SK-N-SH (cell line): ENCODE data around the gene F11. TPM values are rescaled to one million over a fixed set of nuclear protein-coding genes. Genes with fewer than 3 reads are reported as not detected.

Experiments
- CTCF ChIA-PET: fragments of 300-600, 350-600 bp; formaldehyde crosslinking; extraction: SDS; loops from one replicate; lab custom pipeline; 2021; lab: Yijun Ruan, JAX
- POLR2A ChIA-PET: fragments of 350-600 bp; sonication (Branson Sonifier 250); formaldehyde crosslinking; extraction: SDS; loops from one replicate; lab custom pipeline; 2020; ENCODE audit warnings: antibody characterized with exemption, inconsistent platforms; lab: Yijun Ruan, JAX
- DNase-seq: peaks from one replicate; pipeline ENCODE4 v3.0.0; 2012
- H2AFZ ChIP-seq: fragments of 200-600 bp; sonication (generic); 2 replicates; pipeline ENCODE4 v1.8.1; 2016; ENCODE audit warnings: antibody characterized with exemption, mild to moderate bottlenecking, low read depth
- H3F3A ChIP-seq: fragments of 200-600 bp; sonication (generic); replicated peaks from 2 replicates; pipeline ENCODE3; 2016; ENCODE audit warnings: antibody characterized with exemption, mild to moderate bottlenecking; ENCODE audit not compliant: insufficient read depth
- H3K27ac ChIP-seq, 2 experiments: fragments of 200-500 bp in 1 of 2; fragments of 200-600 bp in 1 of 2; sonication (Bioruptor generic) in 1 of 2; sonication (generic), shearing (Covaris generic) in 1 of 2; 2 replicates each; pipeline versions ENCODE4 v1.5.1 to v1.6.1; 2014 to 2016; ENCODE audit warnings: low read depth in 2 of 2, inconsistent platforms in 1 of 2, low read length in 1 of 2, mild to moderate bottlenecking in 1 of 2, mixed read lengths in 1 of 2
- H3K27me3 ChIP-seq: fragments of 200-600 bp; sonication (generic), shearing (Covaris generic); 2 replicates; pipeline ENCODE4 v1.6.1; 2016; ENCODE audit warnings: mixed run types; ENCODE audit not compliant: insufficient read depth
- H3K36me3 ChIP-seq, 2 experiments: fragments of 200-500 bp in 1 of 2; fragments of 200-600 bp in 1 of 2; sonication (Bioruptor generic) in 1 of 2; sonication (generic) in 1 of 2; replicated peaks in 1 of 2; 2 replicates each; pipeline versions ENCODE3 to v1.5.1; 2014 to 2016; ENCODE audit warnings: low read length in 1 of 2, mild to moderate bottlenecking in 1 of 2; ENCODE audit not compliant: insufficient read depth in 2 of 2, control insufficient read depth in 1 of 2
- H3K4me1 ChIP-seq, 2 experiments: fragments of 200-500 bp in 1 of 2; fragments of 200-600 bp in 1 of 2; sonication (Bioruptor generic) in 1 of 2; sonication (generic), shearing (Covaris generic) in 1 of 2; 2 replicates each; pipeline versions ENCODE4 v1.5.1 to v1.6.1; 2014 to 2016; ENCODE audit warnings: low read depth in 1 of 2, low read length in 1 of 2, mixed run types in 1 of 2; ENCODE audit not compliant: insufficient read depth in 2 of 2, control insufficient read depth in 1 of 2
- H3K4me2 ChIP-seq: fragments of 200-600 bp; sonication (generic), shearing (Covaris generic); 2 replicates; pipeline ENCODE4 v1.6.1; 2017; ENCODE audit warnings: mixed run types
- H3K4me3 ChIP-seq, 2 experiments: fragments of 200-500 bp in 1 of 2; fragments of 200-600 bp in 1 of 2; sonication (Bioruptor generic) in 1 of 2; sonication (generic), shearing (Covaris generic) in 1 of 2; 2 replicates each; pipeline versions ENCODE4 v1.5.1 to v1.8.1; 2014 to 2016; ENCODE audit warnings: low read depth in 2 of 2, inconsistent platforms in 1 of 2, low read length in 1 of 2, mild to moderate bottlenecking in 1 of 2, mixed read lengths in 1 of 2, moderate library complexity in 1 of 2
- H3K79me2 ChIP-seq: fragments of 200-600 bp; sonication (generic); 2 replicates; pipeline ENCODE4 v1.8.1; 2017; ENCODE audit warnings: mild to moderate bottlenecking; ENCODE audit not compliant: insufficient read depth
- H3K9ac ChIP-seq: fragments of 200-600 bp; sonication (generic); 2 replicates; pipeline ENCODE4 v1.6.1; 2017; ENCODE audit warnings: mixed run types
- H3K9me2 ChIP-seq: fragments of 200-600 bp; sonication (generic); 2 replicates; pipeline ENCODE4 v1.6.1; 2017; ENCODE audit warnings: mixed run types
- H3K9me3 ChIP-seq: fragments of 200-600 bp; sonication (generic); 2 replicates; pipeline ENCODE4 v1.6.1; 2017; ENCODE audit warnings: mixed run types, mild to moderate bottlenecking, moderate library complexity
- H4K20me1 ChIP-seq: fragments of 200-600 bp; sonication (generic); 2 replicates; pipeline ENCODE4 v1.6.1; 2017; ENCODE audit warnings: mild to moderate bottlenecking, mixed run types; ENCODE audit not compliant: insufficient read depth
- ELF1 ChIP-seq: IDR thresholded peaks from 2 replicates; pipeline ENCODE4 v1.4.0; 2012
- FOSL2 ChIP-seq: IDR thresholded peaks from 2 replicates; pipeline ENCODE4 v1.4.0; 2012; ENCODE audit warnings: low read depth, mild to moderate bottlenecking, moderate library complexity, borderline replicate concordance
- FOXM1 ChIP-seq: IDR thresholded peaks from 2 replicates; pipeline ENCODE4 v1.4.0; 2012; ENCODE audit warnings: low read depth, mild to moderate bottlenecking
- NFIC ChIP-seq: IDR thresholded peaks from 2 replicates; pipeline ENCODE4 v1.4.0; 2012; ENCODE audit warnings: borderline replicate concordance
- NRF1 ChIP-seq: IDR thresholded peaks from 2 replicates; pipeline ENCODE4 v1.6.1; 2012; ENCODE audit warnings: low read depth, mild to moderate bottlenecking, low read length
- POLR2AphosphoS5 ChIP-seq: IDR thresholded peaks from 2 replicates; pipeline ENCODE4 v1.6.1; 2012; ENCODE audit warnings: low read depth, low read length
- RAD21 ChIP-seq: IDR thresholded peaks from 2 replicates; pipeline ENCODE4 v1.6.1; 2012; ENCODE audit warnings: mild to moderate bottlenecking, low read length
- RFX5 ChIP-seq: IDR thresholded peaks from 2 replicates; pipeline ENCODE4 v1.6.1; 2012; ENCODE audit warnings: mild to moderate bottlenecking, improper control_type of control experiment, low read length
- SIN3A ChIP-seq: IDR thresholded peaks from 2 replicates; pipeline ENCODE4 v1.6.1; 2012; ENCODE audit warnings: low read depth, mild to moderate bottlenecking, low read length, moderate library complexity, borderline replicate concordance
- TAF1 ChIP-seq: IDR thresholded peaks from 2 replicates; pipeline ENCODE4 v1.6.1; 2012; ENCODE audit warnings: low read depth, mild to moderate bottlenecking, low read length, moderate library complexity, borderline replicate concordance
- WGBS: methylation state at CpG from one replicate; pipeline ENCODE4 v1.1.6; 2017; ENCODE audit warnings: low lambda C conversion rate; 5-methylcytosine and 5-hydroxymethylcytosine counted together
- polyA plus RNA-seq, 3 experiments: library from polyadenylated mRNA; depleted of rRNA; stranded (reverse); fragments of >200 nt; gene quantifications; 2 replicates each; pipeline ENCODE4 v1.2.3, GENCODE V29; 2012
- TF ChIP-seq, protein P1 (sequence below): IDR thresholded peaks from 2 replicates; pipeline ENCODE4 v1.6.1; 2012; ENCODE audit warnings: mild to moderate bottlenecking, low read depth, low read length, moderate library complexity
- TF ChIP-seq, protein P2 (sequence below): IDR thresholded peaks from 2 replicates; pipeline ENCODE4 v1.4.0; 2012; ENCODE audit warnings: low read depth
- TF ChIP-seq, protein P3 (sequence below): fragments of 200-600 bp; sonication (generic); IDR thresholded peaks from 2 replicates; pipeline ENCODE4 v1.6.1; 2017; ENCODE audit warnings: antibody characterized with exemption, mild to moderate bottlenecking, moderate library complexity

The F11 gene
- polyA plus RNA-seq, 1 of the 3 experiments (the other 2 are of a cell fraction): not detected

DNA sequence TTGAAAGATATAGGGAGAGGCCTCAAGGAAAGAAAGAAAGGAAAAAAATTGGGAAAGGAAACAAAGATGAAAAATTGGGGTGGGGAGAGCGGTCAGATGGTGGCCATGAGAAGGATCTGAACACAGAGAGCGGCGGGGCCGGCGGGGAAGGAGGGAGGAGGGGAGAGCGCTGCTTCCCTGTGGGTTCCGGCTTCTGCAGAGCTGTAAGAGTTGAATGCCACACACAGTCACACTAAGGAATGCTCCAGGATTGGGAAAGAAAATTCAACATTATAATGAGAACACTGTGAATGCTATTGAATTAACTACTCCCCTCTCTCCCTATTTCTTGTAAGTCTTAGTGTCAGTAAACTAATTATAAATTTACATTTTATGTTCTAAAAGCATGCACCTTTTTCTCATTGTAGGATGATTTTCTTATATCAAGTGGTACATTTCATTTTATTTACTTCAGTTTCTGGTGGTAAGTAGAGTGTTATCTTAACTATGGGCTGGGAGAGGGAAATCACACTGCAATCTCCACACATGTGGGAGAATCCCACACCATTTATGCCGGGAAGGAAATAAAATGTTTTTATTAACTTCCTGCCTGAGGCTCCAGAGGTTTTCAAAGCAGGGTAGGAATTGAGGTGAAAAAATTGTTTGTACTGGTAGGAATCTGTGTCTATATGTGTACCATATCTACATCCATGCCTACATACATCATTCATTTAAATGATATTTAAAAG is 904 bp downstream of the F11 start:
- H3K9me3 ChIP-seq: no peaks in the 10 kb centered on the region
- WGBS: 49% methylated on average over 8 of the region's 8 CpGs
- ChIA-PET CTCF (interaction anchor here (0.8 kb wide), 1 partner anchor 320 kb away, joined by 3 read pairs; no protein-coding TSS in a partner anchor), POLR2A (no interaction called here)
- H2AFZ ChIP-seq: no peak overlapping the region
- H3K9me2 ChIP-seq: no peaks in the 10 kb centered on the region
- no peaks in the 10 kb centered on the region for H3K27me3 ChIP-seq
- no peaks in the 10 kb centered on the region for H3F3A ChIP-seq
- H3K4me2 ChIP-seq: no peak overlapping the region
- DNase-seq: no peak
- H4K20me1 ChIP-seq: no peaks in the 10 kb centered on the region
- TF ChIP-seq, protein P1, sequence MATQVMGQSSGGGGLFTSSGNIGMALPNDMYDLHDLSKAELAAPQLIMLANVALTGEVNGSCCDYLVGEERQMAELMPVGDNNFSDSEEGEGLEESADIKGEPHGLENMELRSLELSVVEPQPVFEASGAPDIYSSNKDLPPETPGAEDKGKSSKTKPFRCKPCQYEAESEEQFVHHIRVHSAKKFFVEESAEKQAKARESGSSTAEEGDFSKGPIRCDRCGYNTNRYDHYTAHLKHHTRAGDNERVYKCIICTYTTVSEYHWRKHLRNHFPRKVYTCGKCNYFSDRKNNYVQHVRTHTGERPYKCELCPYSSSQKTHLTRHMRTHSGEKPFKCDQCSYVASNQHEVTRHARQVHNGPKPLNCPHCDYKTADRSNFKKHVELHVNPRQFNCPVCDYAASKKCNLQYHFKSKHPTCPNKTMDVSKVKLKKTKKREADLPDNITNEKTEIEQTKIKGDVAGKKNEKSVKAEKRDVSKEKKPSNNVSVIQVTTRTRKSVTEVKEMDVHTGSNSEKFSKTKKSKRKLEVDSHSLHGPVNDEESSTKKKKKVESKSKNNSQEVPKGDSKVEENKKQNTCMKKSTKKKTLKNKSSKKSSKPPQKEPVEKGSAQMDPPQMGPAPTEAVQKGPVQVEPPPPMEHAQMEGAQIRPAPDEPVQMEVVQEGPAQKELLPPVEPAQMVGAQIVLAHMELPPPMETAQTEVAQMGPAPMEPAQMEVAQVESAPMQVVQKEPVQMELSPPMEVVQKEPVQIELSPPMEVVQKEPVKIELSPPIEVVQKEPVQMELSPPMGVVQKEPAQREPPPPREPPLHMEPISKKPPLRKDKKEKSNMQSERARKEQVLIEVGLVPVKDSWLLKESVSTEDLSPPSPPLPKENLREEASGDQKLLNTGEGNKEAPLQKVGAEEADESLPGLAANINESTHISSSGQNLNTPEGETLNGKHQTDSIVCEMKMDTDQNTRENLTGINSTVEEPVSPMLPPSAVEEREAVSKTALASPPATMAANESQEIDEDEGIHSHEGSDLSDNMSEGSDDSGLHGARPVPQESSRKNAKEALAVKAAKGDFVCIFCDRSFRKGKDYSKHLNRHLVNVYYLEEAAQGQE: no peak
- TF ChIP-seq SIN3A (no peak), ELF1 (no peak), FOSL2 (no peak), RFX5 (no peak), NFIC (no peak), TAF1 (no peak)
- TF ChIP-seq, all 33 proteins: peak for 0
- Histone ChIP-seq H3K27ac (no peak overlapping the region), H3K36me3 (no peaks in the 10 kb centered on the region), H3K9ac (no peak overlapping the region), H3K4me1 (no peaks in the 10 kb centered on the region), H3K79me2 (no peaks in the 10 kb centered on the region), H3K4me3 (no peak overlapping the region)

DNA sequence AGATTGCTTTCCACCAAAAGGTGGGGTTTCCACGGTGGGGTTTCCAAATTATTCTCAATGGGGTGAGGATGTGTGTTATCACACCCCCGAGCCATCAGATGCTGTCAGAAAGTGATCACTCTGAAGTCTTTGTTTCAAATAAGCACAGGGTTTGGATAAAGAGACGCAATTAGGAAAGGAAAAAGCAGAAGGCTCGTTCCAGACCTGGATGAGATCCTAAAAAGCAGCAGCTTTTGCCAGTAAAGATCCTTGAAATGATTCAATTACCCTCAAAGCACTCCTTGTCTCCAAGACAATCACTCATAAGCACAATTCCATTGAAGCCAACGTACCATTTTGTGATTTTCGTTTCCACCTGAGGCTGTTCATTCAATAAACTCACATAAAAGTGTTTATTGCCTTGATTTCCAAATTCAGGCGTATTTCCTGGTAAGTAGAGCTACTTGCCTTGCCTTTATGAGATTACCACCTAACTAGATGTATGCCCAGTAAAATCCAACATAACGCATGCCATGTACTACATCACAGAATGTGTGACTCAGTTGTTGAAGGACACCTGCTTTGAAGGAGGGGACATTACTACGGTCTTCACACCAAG is 5.2 kb downstream of the F11 start:
- no peaks in the 10 kb centered on the region for H3K9me3 ChIP-seq
- no peak for DNase-seq
- H3K4me3 ChIP-seq: no peak overlapping the region
- H3K27ac ChIP-seq: no peak overlapping the region
- CTCF ChIA-PET: interaction anchor here (1.6 kb wide), 1 partner anchor 8 kb away, joined by 4 read pairs; no protein-coding TSS in a partner anchor
- no peak overlapping the region for H3K4me2 ChIP-seq
- TF ChIP-seq NRF1 (no peak), RAD21 (no peak), POLR2AphosphoS5 (no peak), ELF1 (no peak), FOXM1 (no peak), TAF1 (no peak)
- TF ChIP-seq, protein P2, sequence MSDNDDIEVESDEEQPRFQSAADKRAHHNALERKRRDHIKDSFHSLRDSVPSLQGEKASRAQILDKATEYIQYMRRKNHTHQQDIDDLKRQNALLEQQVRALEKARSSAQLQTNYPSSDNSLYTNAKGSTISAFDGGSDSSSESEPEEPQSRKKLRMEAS: no peak
- TF ChIP-seq, protein P3, sequence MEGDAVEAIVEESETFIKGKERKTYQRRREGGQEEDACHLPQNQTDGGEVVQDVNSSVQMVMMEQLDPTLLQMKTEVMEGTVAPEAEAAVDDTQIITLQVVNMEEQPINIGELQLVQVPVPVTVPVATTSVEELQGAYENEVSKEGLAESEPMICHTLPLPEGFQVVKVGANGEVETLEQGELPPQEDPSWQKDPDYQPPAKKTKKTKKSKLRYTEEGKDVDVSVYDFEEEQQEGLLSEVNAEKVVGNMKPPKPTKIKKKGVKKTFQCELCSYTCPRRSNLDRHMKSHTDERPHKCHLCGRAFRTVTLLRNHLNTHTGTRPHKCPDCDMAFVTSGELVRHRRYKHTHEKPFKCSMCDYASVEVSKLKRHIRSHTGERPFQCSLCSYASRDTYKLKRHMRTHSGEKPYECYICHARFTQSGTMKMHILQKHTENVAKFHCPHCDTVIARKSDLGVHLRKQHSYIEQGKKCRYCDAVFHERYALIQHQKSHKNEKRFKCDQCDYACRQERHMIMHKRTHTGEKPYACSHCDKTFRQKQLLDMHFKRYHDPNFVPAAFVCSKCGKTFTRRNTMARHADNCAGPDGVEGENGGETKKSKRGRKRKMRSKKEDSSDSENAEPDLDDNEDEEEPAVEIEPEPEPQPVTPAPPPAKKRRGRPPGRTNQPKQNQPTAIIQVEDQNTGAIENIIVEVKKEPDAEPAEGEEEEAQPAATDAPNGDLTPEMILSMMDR: no peak
- no peaks in the 10 kb centered on the region for H3K4me1 ChIP-seq
- no peaks in the 10 kb centered on the region for H3K9me2 ChIP-seq
- no peaks in the 10 kb centered on the region for H3K79me2 ChIP-seq
- no peaks in the 10 kb centered on the region for H3K36me3 ChIP-seq
- H4K20me1 ChIP-seq: no peaks in the 10 kb centered on the region
- 0 out of 2 replicates have a peak, but pooled peaks cover 5% of the 10 kb centered on the region for H3K27me3 ChIP-seq
- H3K9ac ChIP-seq: no peak overlapping the region
- POLR2A ChIA-PET: no interaction called here
- H3F3A ChIP-seq: no peaks in the 10 kb centered on the region
- H2AFZ ChIP-seq: no peak overlapping the region
- 23% methylated on average over 9 of the region's 9 CpGs for WGBS
